SK-N-SH (cell line): ENCODE measurements around the gene CRTC3. TPM values are rescaled to one million over a fixed set of nuclear protein-coding genes. Genes with fewer than 3 reads are reported as not detected.

Experiments used
- CTCF ChIA-PET: fragments of 300-600, 350-600 bp; formaldehyde crosslinking; extraction: SDS; loops from one replicate; lab custom pipeline; 2021; lab: Yijun Ruan, JAX
- POLR2A ChIA-PET: fragments of 350-600 bp; sonication (Branson Sonifier 250); formaldehyde crosslinking; extraction: SDS; loops from one replicate; lab custom pipeline; 2020; ENCODE audit warnings: antibody characterized with exemption, inconsistent platforms; lab: Yijun Ruan, JAX
- DNase-seq: peaks from one replicate; pipeline ENCODE4 v3.0.0; 2012
- H2AFZ ChIP-seq: fragments of 200-600 bp; sonication (generic); 2 replicates; pipeline ENCODE4 v1.8.1; 2016; ENCODE audit warnings: antibody characterized with exemption, mild to moderate bottlenecking, low read depth
- H3F3A ChIP-seq: fragments of 200-600 bp; sonication (generic); replicated peaks from 2 replicates; pipeline ENCODE3; 2016; ENCODE audit warnings: antibody characterized with exemption, mild to moderate bottlenecking; ENCODE audit not compliant: insufficient read depth
- H3K27ac ChIP-seq, 2 experiments: fragments of 200-500 bp in 1 of 2; fragments of 200-600 bp in 1 of 2; sonication (Bioruptor generic) in 1 of 2; sonication (generic), shearing (Covaris generic) in 1 of 2; 2 replicates each; pipeline versions ENCODE4 v1.5.1 to v1.6.1; 2014 to 2016; ENCODE audit warnings: low read depth in 2 of 2, inconsistent platforms in 1 of 2, low read length in 1 of 2, mild to moderate bottlenecking in 1 of 2, mixed read lengths in 1 of 2
- H3K27me3 ChIP-seq: fragments of 200-600 bp; sonication (generic), shearing (Covaris generic); 2 replicates; pipeline ENCODE4 v1.6.1; 2016; ENCODE audit warnings: mixed run types; ENCODE audit not compliant: insufficient read depth
- H3K36me3 ChIP-seq, 2 experiments: fragments of 200-500 bp in 1 of 2; fragments of 200-600 bp in 1 of 2; sonication (Bioruptor generic) in 1 of 2; sonication (generic) in 1 of 2; replicated peaks in 1 of 2; 2 replicates each; pipeline versions ENCODE3 to v1.5.1; 2014 to 2016; ENCODE audit warnings: low read length in 1 of 2, mild to moderate bottlenecking in 1 of 2; ENCODE audit not compliant: insufficient read depth in 2 of 2, control insufficient read depth in 1 of 2
- H3K4me1 ChIP-seq, 2 experiments: fragments of 200-500 bp in 1 of 2; fragments of 200-600 bp in 1 of 2; sonication (Bioruptor generic) in 1 of 2; sonication (generic), shearing (Covaris generic) in 1 of 2; 2 replicates each; pipeline versions ENCODE4 v1.5.1 to v1.6.1; 2014 to 2016; ENCODE audit warnings: low read depth in 1 of 2, low read length in 1 of 2, mixed run types in 1 of 2; ENCODE audit not compliant: insufficient read depth in 2 of 2, control insufficient read depth in 1 of 2
- H3K4me2 ChIP-seq: fragments of 200-600 bp; sonication (generic), shearing (Covaris generic); 2 replicates; pipeline ENCODE4 v1.6.1; 2017; ENCODE audit warnings: mixed run types
- H3K4me3 ChIP-seq, 2 experiments: fragments of 200-500 bp in 1 of 2; fragments of 200-600 bp in 1 of 2; sonication (Bioruptor generic) in 1 of 2; sonication (generic), shearing (Covaris generic) in 1 of 2; 2 replicates each; pipeline versions ENCODE4 v1.5.1 to v1.8.1; 2014 to 2016; ENCODE audit warnings: low read depth in 2 of 2, inconsistent platforms in 1 of 2, low read length in 1 of 2, mild to moderate bottlenecking in 1 of 2, mixed read lengths in 1 of 2, moderate library complexity in 1 of 2
- H3K79me2 ChIP-seq: fragments of 200-600 bp; sonication (generic); 2 replicates; pipeline ENCODE4 v1.8.1; 2017; ENCODE audit warnings: mild to moderate bottlenecking; ENCODE audit not compliant: insufficient read depth
- H3K9ac ChIP-seq: fragments of 200-600 bp; sonication (generic); 2 replicates; pipeline ENCODE4 v1.6.1; 2017; ENCODE audit warnings: mixed run types
- H3K9me2 ChIP-seq: fragments of 200-600 bp; sonication (generic); 2 replicates; pipeline ENCODE4 v1.6.1; 2017; ENCODE audit warnings: mixed run types
- H3K9me3 ChIP-seq: fragments of 200-600 bp; sonication (generic); 2 replicates; pipeline ENCODE4 v1.6.1; 2017; ENCODE audit warnings: mixed run types, mild to moderate bottlenecking, moderate library complexity
- H4K20me1 ChIP-seq: fragments of 200-600 bp; sonication (generic); 2 replicates; pipeline ENCODE4 v1.6.1; 2017; ENCODE audit warnings: mild to moderate bottlenecking, mixed run types; ENCODE audit not compliant: insufficient read depth
- CTCF ChIP-seq: fragments of 200-600 bp; sonication (generic); IDR thresholded peaks from 2 replicates; pipeline ENCODE4 v1.6.1; 2017; ENCODE audit warnings: antibody characterized with exemption, mild to moderate bottlenecking, moderate library complexity
- FOXM1 ChIP-seq: IDR thresholded peaks from 2 replicates; pipeline ENCODE4 v1.4.0; 2012; ENCODE audit warnings: low read depth, mild to moderate bottlenecking
- GATA2 ChIP-seq: sonication (generic); formaldehyde crosslinking; IDR thresholded peaks from 2 replicates; pipeline ENCODE4 v1.5.0; 2020; ENCODE audit warnings: mild to moderate bottlenecking, missing genetic modification reagents
- MEF2A ChIP-seq: IDR thresholded peaks from 2 replicates; pipeline ENCODE4 v1.4.0; 2012; ENCODE audit warnings: low read depth, borderline replicate concordance
- NFIC ChIP-seq: IDR thresholded peaks from 2 replicates; pipeline ENCODE4 v1.4.0; 2012; ENCODE audit warnings: borderline replicate concordance
- RCOR1 ChIP-seq: fragments of 150-350 bp; IDR thresholded peaks from 2 replicates; pipeline ENCODE4 v1.6.1; 2017; ENCODE audit warnings: antibody characterized with exemption, low read length
- RXRA ChIP-seq: IDR thresholded peaks from 2 replicates; pipeline ENCODE4 v1.4.0; 2012; ENCODE audit warnings: low read depth, mild to moderate bottlenecking, borderline replicate concordance
- SMC3 ChIP-seq: IDR thresholded peaks from 2 replicates; pipeline ENCODE4 v1.6.1; 2012; ENCODE audit warnings: low read depth, low read length, improper control_type of control experiment
- USF1 ChIP-seq: IDR thresholded peaks from 2 replicates; pipeline ENCODE4 v1.4.0; 2012; ENCODE audit warnings: low read depth, borderline replicate concordance
- USF2 ChIP-seq: fragments of 150-350 bp; IDR thresholded peaks from 2 replicates; pipeline ENCODE4 v1.6.1; 2017; ENCODE audit warnings: antibody characterized with exemption, low read length, low read depth, borderline replicate concordance
- ZBTB33 ChIP-seq: IDR thresholded peaks from 2 replicates; pipeline ENCODE4 v1.4.0; 2012; ENCODE audit warnings: low read depth, borderline replicate concordance
- WGBS: methylation state at CpG from one replicate; pipeline ENCODE4 v1.1.6; 2017; ENCODE audit warnings: low lambda C conversion rate; 5-methylcytosine and 5-hydroxymethylcytosine counted together
- polyA plus RNA-seq, 3 experiments: library from polyadenylated mRNA; depleted of rRNA; stranded (reverse); fragments of >200 nt; gene quantifications; 2 replicates each; pipeline ENCODE4 v1.2.3, GENCODE V29; 2012
- TF ChIP-seq, protein P1 (sequence below): IDR thresholded peaks from 2 replicates; pipeline ENCODE4; 2012

CRTC3 gene
- polyA plus RNA-seq, 1 of the 3 experiments (the other 2 are of a cell fraction) = 16.7 TPM

DNA sequence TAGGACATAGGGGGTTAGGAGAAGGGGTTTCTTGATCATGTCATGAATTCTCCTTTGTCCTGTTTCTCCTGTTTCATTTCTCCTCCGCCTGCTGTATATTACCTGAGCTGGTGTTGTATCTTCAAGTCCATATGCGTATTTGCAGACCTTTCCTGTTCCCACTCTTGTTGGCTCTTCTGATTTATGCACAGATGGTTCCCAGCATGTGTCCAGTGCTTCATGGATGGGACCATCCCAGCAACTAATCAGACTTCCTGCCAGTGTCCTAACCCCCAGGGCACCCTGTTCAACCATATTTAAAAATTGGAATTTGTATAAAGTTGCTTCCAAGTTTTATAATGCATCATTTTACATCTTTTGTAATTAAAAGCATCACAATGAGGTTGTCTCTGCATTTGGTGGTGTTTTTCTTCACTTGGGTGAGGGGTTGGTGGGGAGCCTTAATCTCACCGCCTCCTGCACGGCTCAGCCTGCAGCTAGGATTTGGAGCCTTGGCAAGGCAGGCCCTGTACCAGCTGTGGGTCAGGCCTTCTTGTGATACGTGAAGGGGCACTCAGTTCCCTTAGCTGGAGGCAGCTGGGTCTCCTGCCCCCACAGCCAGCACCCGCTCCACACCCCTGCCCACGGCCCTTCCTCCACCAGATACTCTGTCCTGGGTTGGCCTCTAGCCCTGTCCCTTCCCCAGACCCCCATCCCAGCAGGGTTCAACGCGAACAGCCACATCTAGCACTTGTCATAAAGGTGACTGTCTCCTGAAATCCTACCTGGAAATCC lies 115.4 kb downstream of the CRTC3 start:
- H3K4me2 ChIP-seq = no peak overlapping the region
- H3K9me2 ChIP-seq = no peaks in the 10 kb centered on the region
- H3K27me3 ChIP-seq = no peaks in the 10 kb centered on the region
- peaks cover 5 to 9% of the 10 kb centered on the region in 2 experiments for H3K4me1 ChIP-seq
- POLR2A ChIA-PET = no interaction called here
- no peak overlapping the region for H3K27ac ChIP-seq
- no peak overlapping the region for H3K4me3 ChIP-seq
- 93% methylated on average over 9 of the region's 9 CpGs for WGBS
- H3K9ac ChIP-seq = no peak overlapping the region
- H3K79me2 ChIP-seq = no peaks in the 10 kb centered on the region
- DNase-seq = no peak
- H3K9me3 ChIP-seq = no peaks in the 10 kb centered on the region
- H3K36me3 ChIP-seq = peaks cover 12 to 27% of the 10 kb centered on the region in 2 experiments
- no peak for TF ChIP-seq RCOR1
- TF ChIP-seq, protein P1, sequence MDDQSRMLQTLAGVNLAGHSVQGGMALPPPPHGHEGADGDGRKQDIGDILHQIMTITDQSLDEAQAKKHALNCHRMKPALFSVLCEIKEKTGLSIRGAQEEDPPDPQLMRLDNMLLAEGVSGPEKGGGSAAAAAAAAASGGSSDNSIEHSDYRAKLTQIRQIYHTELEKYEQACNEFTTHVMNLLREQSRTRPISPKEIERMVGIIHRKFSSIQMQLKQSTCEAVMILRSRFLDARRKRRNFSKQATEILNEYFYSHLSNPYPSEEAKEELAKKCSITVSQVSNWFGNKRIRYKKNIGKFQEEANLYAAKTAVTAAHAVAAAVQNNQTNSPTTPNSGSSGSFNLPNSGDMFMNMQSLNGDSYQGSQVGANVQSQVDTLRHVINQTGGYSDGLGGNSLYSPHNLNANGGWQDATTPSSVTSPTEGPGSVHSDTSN = no peak
- no peak for TF ChIP-seq SMC3
- TF ChIP-seq RXRA = no peak
- TF ChIP-seq USF2 = no peak
- TF ChIP-seq CTCF = no peak
- TF ChIP-seq GATA2 (CRISPR knock-in tag) = no peak
- TF ChIP-seq FOXM1 = no peak
- no peak for TF ChIP-seq NFIC
- no peak for TF ChIP-seq MEF2A
- no peak for TF ChIP-seq USF1
- TF ChIP-seq ZBTB33 = no peak
- H4K20me1 ChIP-seq = no peaks in the 10 kb centered on the region
- CTCF ChIA-PET = interaction anchor here (1.0 to 2.6 kb wide), 3 partner anchors 241 to 311 kb away, joined by 3 to 17 read pairs (median 9); partner anchors contain the start of gene UNC45A
- H3F3A ChIP-seq = peaks cover 14% of the 10 kb centered on the region
- H2AFZ ChIP-seq = no peak overlapping the region
